ENCODE data around the gene MYO5B.

MYO5B gene

DNA sequence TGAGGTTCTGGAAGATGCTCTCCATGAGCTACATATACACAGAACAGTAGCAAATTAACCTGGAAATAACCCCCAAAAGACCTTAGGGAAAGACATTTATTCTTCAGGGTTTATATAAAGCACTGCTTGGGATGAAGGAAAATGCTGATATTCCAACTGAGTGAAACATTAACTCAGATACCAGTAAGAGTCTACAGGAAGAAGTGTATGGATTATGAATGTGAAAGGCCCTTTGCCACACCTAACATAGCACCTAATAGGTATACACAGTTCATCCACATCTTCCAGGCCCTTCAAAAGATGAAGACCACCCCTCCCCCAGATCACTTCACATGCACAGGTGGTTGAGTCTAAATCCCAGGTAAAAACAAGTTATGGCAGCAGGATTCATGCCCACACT, 50.4 kb downstream of the MYO5B start:
- no peak for DNase-seq

- no peak for DNase-seq
Measured at GRCh38 chr18:50143886-50144285, 51.1 kb downstream of the MYO5B start.

GRCh38 chr18:50143294-50143693, 51.7 kb downstream of the MYO5B start:
- no peak for DNase-seq

DNA sequence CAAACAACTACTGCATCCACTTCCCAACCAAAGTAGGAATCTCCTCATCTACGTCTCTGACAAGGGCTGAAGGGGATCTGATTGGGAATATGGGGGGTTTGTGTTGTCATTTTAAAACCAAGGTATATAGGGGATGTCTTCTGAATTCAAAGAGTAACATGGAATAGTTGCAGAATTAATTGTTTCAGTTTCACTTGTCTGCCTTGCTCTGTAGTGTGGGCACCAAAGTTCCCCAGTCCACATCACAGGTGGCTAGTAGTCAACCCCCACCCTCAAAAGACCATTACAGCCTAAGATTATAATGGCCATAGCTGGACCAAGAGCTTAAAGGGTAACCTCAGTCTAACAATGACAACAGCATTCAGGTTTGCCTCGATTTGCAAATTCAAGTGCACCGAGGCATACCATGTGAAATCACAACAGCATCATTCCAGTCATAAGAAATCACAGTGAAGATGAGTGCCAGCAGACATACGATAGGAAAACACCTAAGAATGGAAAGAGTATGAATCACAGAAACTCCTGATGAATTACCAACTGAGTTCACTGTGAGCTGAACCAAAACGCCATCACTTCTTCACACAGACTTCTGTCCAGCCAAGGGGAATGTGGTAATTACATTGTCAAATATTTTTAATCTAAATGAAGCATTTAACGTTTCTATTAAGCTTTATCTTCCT, 52.4 kb downstream of the MYO5B start:
- DNase-seq: no peak

DNA sequence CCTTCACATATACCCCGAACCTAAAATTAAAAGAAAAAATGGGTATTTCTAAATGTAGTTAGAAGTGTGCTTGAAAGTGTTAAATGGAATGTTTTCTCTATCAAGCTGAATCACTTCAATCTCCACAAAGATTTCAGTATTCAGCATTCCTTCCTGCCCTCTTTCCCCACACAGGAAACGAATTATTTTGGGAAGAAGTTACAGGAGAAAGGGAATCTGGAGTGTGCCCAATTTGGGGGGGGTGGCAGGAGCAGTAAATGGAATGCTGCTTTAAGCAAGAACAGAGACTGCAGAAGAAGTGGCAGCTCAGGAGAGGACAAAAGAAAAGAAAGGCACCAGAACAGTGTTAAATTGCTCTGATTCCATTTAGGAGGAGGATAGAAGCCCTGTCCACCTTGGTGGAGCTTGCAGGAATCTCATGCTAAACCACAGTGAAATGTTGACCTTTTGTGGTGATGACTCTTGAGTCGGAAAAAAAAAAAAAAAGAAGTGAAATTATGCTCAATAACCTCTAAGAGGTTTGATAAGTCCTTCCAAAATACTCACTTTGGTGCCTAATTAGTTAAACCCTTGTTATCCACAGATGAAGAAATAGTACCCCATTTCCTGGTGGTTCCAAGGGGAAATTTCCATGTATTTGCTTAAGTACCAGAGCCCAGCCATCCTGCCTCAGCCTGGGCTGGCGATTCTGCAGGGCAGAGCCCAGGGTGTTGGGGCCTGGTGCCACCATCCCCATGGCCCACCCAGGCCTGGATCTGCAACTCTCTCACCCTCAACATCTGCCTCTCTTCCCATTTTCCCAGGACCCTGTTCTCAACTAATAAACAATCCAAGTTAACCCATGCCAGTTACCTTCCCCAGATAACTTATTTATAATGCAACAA, 56.5 kb downstream of the MYO5B start:
- DNase-seq: no peak

DNA sequence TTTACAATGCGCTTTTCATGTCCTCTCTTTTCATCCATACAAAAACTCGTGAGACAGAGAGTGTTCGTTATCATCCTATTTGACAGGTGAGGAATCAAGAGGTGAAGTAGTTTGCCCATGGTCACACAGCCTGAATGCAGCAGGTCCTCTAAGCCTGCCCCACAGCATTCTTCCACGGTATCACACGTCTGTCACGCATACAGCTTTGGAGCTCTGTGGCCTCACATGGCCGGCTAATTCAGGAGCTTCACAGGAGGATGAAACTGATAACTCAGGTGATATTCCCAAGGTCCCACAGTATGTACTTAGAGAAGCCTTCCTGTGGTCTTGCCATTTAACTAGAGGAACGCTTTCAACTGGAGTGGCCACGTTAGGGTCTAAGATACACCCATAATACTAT, 59.0 kb downstream of the MYO5B start:
- DNase-seq: no peak

GRCh38 chr18:50133526-50133925, 61.4 kb downstream of the MYO5B start:
- no peak for DNase-seq

DNA sequence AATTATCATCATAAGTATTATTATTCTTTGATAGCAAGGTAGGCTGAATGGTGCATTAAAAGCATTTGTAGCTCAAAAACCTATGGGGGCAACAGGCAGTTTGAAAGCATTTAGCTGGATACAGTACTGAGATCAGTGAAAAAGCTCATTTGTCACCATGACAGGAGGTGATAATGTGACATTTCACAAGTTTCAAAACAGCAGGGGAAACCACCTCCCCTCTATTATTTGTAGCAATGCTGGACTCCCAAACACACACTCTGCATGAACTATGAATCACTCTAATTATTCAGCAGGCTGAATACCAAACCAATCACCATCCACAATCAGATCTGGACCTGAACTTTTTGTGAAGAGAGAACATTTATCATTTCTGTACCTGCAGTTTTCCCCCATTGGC, 63.4 kb downstream of the MYO5B start:
- DNase-seq: no peak

- DNase-seq: no peak
Measured at GRCh38 chr18:50128506-50129271, 66.3 kb downstream of the MYO5B start.

GRCh38 chr18:50127516-50128210, 67.3 kb downstream of the MYO5B start:
- DNase-seq: no peak

GRCh38 chr18:50126471-50126870, 68.5 kb downstream of the MYO5B start:
- no peak for DNase-seq

DNA sequence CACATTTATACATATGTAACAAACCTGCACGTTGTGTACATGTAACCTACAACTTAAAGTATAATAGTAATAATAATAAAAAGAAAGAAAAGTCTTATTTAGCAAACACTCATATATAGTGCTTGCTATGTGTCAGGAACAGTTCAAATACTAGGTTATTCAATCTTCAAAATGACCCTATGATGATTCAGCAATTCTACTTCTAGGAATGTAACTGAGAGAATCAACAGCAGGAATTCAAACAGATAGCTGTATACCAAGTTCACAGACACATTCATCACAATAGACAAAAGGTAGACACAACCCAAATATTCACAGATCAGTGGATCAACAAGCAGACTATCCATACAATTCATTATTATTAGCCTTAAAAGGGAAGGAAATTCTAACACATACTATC, 69.5 kb downstream of the MYO5B start:
- no peak for DNase-seq

DNA sequence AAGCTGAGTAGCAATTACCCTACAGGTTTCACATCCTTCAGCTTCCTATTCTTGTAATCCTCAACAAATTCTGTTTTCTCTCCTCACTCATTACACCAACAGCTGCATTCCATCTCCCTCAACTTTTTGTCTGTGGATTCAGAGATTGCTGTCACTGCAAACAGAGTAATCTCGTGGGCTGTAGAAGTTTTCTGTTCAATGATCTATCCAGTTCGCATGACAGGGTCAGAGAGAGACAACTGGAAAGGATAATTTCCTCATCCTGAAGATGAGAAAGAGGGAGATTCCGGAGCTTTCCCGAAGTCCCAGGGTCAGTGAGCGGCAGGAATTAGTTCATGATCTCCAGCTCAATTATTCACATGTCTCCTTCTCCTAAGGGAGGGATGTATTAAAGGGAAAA, 75.7 kb downstream of the MYO5B start:
- no peak for DNase-seq

DNA sequence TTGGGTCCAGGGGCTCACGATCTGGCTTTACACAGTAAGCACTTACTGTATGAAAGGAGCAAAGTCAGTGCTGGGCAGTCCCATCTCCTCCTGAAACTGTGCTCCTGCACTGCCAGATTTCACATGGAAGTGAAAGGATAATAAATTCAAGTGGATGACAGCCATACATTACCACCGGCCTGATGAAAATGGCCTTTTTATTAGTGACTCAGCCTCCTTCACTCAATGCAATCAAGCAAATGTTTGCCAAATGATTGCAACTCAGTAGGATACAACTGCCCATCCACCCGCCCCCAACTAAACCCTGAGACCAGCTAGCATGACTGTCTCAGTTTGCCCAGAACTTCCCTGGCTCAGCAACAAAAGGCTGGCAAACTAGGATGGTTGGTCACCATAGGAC, 77.1 kb downstream of the MYO5B start:
- no peak for DNase-seq

DNA sequence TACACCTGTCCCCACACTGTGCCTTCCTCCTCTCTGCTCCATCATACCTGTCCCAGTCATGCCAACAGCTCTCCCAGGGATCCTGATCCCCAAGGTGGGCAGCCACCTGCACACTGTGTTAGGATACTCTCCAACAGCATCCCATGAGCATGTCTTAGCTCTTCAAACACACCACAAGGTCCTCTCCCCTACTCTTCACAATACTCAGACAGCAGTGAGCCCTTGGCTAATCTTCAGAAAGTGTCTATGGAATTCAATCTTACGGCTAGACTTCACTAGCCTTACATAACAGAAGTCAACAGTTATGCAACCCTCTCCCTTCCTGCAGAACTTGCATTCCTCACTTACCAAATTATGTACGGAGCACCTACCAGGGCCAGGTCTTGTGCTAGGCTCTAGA, 79.9 kb downstream of the MYO5B start:
- no peak for DNase-seq

DNA sequence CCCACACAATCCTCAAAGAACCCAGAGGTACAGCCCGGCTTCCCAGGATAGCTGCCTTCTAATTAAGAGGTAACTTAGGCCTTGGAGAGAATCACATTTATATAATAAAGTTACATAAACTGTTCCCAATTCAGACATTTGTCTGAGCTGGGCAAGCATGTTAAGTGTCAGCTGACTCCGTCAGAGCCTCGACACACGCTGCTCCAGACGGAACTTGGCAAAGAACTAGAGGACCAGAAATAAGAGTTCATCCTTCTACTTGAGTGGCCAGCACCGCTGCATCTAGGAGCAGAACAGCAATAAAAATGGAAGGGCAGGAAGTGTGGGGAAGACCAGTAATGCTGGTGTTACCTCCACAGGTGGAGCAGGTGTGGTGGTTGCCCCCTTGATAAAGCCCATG, 80.5 kb downstream of the MYO5B start:
- no peak for DNase-seq

- DNase-seq: no peak
Measured at GRCh38 chr18:50113726-50114125, 81.2 kb downstream of the MYO5B start.

DNA sequence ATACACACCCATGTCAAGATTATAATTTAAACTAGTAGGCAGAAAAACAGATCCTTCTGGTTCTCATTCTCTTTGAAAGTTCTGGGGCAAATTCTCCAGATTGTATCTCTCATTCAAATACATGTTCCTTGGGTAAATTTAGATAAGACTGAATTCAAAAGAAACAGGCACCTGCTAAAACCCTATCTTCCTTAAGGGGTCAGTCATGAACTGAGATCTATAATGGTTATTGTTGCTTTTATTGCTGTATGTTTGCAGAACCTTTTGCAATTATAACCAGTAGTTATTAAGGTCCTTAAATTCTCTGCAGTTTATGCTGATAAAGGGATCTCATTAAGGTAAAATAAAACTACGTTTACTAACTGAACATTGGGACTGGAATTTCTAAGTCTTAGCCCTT, 83.5 kb downstream of the MYO5B start:
- DNase-seq: no peak

- DNase-seq: no peak
Measured at GRCh38 chr18:50107468-50107977, 87.4 kb downstream of the MYO5B start.

DNA sequence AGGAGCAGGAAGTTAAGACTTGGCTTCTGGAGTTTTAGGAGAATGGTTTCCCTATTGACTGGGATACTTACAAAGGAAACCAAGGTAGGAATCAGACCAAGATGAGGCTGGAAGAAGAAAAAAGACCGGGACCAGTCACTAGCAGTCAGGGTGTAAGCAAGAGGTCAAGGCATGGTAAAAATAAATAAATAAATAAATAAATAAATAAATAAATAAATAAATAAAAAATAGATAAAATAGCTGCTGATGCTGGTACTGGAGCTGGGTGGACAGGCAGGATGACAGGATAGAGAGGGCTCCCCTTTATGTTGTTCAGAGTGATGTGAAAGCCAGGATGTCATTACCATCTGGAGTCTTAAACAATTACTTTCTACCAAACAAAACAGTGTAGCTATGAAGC, 89.9 kb downstream of the MYO5B start:
- no peak for DNase-seq

GRCh38 chr18:50104421-50104820, 90.5 kb downstream of the MYO5B start:
- no peak for DNase-seq

DNA sequence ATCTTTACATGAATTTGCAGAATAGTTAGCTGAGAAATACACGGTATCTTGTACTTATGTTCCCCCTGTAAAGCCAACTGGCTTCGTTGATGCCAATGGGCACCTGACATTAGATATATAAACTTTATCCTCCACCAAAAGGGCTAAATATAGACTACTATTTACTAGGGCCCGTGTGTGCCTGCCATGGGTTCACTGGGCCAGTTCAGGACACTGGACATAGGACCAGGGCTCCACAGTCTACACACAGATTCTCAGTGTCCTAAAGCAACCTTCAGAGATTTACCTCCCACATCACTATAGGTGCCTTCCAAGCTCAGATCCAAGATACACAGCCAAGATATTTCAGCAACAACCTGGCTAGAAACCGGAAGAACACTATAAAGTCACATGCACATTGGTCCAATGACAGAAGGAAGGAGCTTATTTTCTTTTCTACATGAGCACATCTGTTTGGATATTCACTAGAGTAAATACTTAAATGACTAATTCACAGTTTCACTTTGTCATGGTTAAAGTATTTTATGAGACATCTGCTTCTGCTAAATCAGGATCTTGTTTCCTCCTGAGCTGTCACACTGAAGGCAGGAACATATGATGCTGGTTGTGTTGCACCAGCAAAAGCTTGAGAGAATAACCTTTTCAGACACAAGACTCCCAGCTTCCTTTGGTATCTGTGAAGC, 95.1 kb downstream of the MYO5B start:
- DNase-seq: no peak

Measured in CD4-positive, alpha-beta T cell treated with Interleukin-17A for 4 hours (primary cell).